NCI-H2081 treated with DMSO at 0.1 percent for 48 hours (cell line): ENCODE results near the gene PALD1.
"Not testable (repeated sequence)": the region's sequence is repeated elsewhere in the genome, so short reads cannot be mapped to it uniquely, and the experiment has no call there.

Experiments
- DNase-seq: peaks from one replicate; lab custom pipeline; 2025; lab: John Stamatoyannopoulos, UW

Gene PALD1

DNA sequence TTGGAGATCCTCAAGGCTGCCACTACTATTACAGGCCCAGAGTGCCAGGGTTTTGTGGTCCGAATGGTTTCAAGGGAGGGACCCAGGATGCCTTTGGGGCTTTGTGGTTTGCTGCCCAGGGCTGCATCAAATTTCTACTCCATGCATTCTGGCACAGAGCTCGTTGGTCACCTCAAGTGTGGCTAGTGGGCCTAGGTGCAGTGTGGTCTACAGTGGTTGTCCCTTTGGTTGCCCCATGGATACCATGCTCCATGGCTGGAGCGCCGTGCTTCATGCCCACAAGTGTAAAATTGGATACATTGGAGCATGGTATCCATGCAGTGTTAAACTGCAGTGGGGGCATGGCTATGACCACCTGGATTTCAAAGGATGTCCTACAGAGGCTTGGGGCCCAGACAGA, 129.4 kb downstream of the PALD1 start:
- no peak for DNase-seq

DNA sequence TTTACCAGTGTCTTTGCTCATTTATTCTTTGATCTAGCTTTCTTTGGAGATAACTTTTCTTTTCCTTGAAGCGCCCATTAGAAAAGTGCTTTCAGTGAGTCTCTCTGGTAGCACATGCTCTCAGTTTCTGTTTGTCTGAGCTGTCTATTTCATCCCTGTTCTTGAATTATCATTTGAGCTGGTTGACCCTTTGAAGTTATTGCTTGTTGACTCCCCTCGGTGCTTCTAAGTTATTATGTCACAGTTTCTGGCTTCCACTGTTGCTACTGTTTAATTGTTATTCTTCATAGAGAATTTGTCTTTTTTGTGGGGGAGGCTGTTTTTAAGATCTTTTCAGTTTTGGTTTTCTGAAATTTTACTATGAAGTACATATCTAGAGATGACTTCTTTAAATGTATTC, 135.4 kb downstream of the PALD1 start:
- DNase-seq = no peak

DNA sequence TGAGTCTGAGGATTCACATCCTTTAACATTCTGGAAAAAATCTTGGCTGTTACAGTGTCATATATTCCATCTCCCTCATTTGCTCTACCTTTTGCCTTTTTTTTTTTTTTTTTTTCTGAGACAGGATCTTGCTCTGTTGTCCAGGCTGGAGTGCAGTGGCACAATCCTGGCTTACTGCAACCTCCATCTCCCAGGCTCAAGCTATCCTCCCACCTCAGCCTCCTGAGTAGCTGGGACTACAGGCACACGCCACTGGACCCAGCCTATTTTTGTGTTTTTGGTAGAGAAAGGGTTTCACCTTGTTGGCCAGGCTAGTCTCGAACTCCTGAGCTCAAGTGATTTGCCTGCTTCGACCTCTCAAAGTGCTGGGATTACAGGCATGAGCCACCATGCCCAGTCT, 135.8 kb downstream of the PALD1 start:
- DNase-seq = not testable (repeated sequence)

DNA sequence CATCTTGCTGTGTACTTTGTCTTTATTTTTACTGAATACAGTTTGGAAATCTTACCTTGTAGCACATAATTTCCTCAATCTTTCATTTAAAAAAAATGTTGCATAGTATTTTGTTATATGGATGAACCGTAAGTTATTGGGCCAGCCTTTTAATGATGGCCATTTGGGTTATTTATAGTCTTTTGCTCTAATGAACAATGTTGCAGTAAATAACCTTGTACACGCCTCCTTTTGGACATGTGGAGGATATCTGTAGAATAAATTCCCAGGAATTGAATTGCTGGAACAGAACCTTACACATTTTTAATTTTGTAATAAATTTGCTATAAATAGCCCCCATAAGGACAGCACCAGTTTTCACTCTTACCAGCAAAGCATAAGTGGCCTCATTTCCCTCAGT, 136.6 kb downstream of the PALD1 start:
- DNase-seq = no peak

DNA sequence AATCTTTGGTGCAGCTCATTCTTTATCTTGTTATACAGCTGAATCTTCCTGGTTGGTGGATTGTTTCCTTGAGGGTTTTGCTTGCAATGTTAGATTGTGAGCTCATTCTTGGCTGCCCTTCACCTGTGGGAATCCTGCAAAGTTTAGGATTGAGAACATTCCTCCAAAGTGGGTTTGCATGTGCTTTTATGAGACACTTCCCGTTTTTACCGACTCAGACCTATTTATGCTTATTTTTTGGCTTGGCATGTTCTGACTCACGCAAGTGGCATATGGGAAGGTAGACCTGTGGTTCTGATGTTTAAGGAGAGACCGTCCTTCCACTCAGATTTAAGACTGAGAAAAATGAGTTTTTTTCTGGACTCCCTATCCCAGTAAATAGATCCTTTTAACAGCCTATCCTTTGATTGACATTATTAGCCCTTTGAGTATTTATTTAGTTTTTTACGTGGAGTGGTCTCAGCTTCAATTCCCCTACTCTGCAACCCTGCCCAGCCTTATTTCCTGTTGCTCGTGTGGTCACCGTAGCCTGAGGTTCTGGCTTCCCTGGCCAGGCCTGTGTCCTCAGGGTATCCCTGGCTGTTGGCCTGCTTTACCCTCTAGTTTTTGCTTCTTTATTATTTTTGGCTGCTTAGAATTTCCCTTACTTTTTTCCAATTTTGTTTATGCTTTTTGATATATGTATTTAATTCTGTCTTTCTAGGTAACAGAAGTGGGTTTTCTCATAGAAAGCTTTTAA, 137.4 kb downstream of the PALD1 start:
- DNase-seq = no peak

DNA sequence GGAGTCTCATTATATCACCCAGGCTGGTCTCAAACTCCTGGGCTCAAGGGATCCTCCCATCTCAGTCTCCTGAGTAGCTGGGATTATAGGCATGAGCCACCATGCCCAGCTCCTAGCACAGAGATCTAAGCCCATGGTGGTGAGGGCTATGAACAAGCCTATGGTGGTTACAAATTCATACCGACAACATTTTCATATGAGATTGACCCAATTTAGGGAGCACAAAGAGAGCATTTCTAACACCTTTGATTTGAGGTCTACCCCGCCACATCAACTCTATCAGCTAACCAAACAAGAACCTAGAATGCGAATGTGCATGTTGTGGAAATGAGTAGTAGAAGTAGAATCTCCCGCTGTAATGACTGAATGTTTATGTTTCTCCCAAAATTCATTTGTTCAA, 138.2 kb downstream of the PALD1 start:
- no peak for DNase-seq
